Measurements from ENCODE around the gene CHD5.
"Not testable (repeated sequence)": the region's sequence is repeated elsewhere in the genome, so short reads cannot be mapped to it uniquely, and the experiment has no call there.

The CHD5 gene

DNA sequence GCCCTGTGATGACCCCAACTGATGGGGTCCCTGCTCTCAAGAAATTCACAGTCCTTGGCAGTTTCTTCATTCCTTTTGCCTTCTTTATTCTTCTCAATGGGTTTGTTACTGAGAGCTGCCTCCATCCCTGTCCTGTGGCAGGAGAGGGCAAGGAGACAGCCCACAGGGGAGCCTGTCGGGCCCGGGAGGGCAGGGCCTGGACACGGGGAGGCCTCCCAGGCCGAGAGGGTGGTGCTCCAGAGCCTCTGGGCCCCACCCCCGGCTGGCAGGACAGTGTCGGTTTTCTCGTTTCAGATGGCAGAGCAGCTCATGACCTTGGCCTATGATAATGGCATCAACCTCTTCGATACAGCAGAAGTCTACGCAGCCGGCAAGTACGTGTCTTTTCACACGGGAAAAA, 98.2 kb downstream of the CHD5 start:
- DNase-seq: no peak

- peak; percentile 4 for DNase-seq
These were observed 99.7 kb downstream of the CHD5 start for GRCh38 chr1:6080469-6080868.

DNA sequence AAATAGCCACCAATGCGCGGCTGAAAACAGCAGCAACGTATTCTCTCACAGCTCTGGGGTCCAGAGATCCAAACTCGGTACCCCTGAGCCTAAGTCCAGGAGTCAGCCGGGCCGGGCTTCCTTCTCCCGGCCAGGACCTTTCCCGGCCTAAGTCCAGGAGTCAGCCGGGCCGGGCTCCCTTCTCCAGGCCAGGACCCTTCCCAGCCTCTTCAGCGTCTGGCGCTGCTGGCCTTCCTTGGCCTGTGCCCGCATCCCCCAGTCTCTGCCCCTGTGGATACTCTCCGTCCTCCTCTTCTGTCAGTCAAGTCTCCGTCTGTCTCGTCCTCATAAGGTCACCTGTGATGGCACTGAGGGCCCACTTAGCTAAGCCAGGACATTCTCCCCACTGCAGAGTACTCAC, 102.2 kb downstream of the CHD5 start:
- no peak for DNase-seq

DNA sequence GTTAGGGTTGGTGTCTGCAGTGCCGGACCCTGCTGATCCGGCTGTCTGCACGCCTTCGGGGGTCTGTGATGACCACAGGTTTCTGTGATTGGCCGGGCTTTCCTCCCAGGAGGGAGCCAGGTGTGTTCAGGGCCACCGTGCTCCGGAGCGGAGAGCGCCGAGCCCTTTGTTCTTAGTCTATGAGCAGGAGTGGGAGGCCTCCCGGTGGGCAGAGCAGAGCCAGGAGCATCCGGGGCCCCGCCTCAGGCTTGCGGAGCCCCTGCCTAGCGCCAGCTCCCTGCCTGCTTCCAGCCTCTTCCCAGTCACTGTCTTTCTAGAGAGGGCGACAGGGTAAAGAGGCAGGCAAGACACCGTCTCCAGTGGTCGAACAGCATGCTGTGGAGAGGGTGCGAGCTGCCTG, 102.6 kb downstream of the CHD5 start:
- no peak for DNase-seq

GRCh38 chr1:6077061-6077460, 103.1 kb downstream of the CHD5 start:
- not testable (repeated sequence) for DNase-seq

DNA sequence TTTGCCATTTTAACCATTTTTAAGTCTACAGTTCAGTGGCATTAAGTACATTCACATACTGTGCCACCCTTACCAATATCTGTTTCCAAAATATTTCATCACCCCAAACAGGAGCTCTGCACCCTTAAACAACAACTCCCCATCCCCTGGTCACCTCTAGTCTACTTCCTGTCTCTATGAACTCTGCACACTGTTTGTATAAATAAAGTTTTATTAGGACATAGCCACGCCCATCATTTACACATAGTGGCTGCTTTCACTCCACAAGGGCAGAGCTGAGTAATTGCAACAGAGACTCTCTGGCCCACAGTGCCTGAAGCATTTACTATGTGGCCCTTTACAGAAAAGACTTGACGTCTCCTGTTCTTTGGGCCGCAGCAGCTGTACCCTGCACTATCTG, 104.4 kb downstream of the CHD5 start:
- no peak for DNase-seq

- no peak for DNase-seq
These were observed 105.8 kb downstream of the CHD5 start for GRCh38 chr1:6074192-6074901.

DNA sequence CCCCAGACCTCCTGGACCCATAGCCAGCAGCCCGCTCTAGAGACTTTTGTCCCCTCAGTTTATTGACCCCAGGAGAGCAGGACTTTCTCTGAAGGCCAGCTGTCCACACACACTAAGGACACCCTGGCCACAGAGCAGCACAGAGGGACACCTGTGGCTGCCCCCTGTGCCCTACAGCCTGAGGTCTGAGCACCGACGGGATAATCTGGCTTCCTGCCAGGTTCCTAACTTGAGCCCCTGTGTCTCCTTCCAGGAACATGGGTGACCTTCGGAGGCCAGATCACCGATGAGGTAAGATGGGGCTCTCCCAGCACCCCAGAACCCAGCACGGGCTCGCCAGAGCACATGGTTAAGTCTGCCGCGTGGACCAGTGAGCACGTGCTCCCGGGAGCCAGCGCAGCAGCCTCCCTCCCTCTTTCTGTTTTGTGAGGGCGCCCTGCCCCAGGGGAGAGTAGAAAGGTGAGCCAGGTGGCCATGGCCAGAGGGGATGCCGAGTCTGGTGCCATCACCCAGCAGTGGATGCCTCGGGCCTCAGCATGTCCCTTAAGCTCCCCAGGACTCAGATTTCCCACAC, 106.6 kb downstream of the CHD5 start:
- no peak for DNase-seq

- no peak for DNase-seq
These were observed 107.2 kb downstream of the CHD5 start for GRCh38 chr1:6072774-6073479.

- DNase-seq: no peak
These were observed 108.9 kb downstream of the CHD5 start for GRCh38 chr1:6071219-6071618.

DNA sequence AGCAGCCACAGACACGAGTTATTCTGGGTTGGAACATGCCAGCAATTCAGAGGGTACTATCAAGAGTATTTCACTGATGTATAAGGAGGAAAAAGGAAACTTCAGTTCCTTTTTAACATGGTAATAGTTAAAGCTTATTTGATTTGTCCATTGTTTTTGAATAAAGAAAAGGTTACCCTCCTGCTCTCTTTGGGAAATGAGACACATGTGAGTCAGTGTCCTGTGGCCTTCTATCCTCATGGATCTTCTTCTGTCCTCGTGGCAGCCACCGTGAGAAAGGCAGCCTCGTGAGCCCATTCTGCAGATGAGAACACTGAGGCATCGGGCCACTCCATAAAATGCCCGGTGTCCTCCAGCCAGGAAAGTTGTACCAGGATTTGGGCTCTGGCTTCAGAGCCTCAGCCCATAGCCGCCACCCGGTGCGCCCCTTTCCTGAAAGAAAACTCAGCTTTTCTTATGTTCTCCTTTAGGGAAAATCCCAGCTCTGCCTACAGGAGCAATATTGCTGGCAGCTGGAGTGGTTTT, 109.6 kb downstream of the CHD5 start:
- no peak for DNase-seq

DNA sequence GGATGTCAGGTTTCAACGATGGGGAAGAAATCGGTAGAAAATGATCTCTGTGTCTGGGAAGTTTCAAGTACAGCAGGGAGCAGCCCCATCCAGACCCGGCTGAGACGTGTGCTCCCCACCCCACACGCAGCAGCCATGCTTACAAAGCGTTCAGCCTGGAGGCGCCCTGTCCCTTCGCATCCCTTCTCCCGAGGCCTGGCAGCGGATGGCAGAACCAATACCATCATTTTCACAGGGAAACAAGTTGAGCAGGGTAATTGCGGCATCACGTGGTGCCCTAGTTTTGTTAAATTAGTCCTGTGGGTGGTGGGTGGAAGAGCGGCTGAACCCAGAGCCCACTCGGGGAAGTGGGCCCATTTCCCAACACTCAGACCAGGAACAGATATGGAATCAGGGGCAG, 110.5 kb downstream of the CHD5 start:
- no peak for DNase-seq

GRCh38 chr1:6068932-6069331, 111.2 kb downstream of the CHD5 start:
- no peak for DNase-seq

DNA sequence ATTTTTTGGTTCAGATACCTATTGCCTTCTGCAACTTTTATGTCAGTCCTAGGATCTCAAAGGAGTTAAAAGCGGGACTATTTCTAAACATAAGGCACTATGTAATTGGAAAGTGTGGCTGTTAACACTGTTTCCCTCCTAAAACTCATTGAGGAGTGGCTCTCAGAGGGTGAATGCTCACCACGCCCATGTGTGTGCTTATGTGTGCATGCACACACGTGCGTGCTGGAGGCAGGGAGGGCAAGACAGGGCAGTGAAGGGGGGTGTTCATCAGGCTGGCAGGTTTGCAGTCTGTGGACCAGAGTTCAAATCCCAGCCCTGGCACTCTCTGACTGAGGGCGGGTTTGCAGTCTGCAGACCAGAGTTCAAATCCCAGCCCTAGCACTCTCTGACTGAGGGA, 112.0 kb downstream of the CHD5 start:
- DNase-seq: no peak

DNA sequence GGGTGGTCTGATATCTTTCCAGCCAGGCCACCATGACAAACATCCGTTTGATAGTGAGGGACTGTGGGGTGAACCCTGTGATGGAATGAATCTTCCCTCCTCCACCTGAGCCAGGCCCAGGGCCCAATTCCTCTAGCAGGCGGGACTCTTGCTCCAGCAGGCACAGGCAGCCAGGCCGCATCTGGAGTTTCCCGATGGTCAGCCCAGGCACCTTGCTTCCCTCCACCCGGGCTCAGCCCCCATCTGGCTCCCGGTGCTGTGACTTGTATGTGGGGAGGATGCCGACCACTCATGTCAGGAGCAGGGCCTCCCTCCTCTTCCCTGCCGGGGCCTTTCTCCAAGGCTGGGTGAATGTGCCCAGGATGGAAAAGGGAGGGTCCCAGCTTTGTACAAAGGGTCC, 113.4 kb downstream of the CHD5 start:
- no peak for DNase-seq

DNA sequence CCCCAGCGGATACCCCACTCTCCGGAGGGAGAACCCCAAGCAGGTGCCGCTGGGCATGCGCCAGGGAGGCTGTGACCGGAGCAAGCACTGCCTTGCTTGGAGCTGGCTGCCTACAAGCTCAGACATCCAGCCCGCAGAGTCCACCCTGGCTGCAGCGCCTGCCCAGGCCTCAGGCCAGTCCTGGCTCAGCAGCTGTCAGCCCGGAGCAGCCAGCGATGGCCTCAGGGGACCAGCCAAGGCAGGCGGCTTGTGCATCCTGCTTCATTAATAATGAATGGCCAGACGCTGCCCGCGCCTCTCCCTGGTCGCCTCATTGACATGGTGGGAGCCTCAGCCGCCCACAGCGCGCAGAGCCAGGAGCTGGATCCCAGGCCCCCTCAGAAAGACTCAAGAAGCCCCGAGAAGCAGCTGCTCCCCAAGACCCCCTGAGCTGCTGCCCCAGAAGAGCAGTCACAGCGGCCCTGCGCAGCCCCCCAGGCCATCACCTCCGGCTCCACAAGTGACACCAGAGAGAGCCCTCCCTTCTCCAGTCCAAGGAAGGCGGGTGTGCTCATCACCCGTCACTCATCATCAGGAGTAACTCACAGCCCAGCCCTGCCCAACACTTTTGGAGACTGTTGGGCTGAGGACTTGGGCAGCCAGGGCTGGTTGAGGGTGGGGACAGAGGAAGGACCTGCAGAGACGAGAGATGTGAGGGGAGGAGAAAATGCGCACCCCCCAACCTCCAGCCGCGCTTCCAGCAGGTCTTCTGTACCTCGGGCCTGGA, 114.8 kb downstream of the CHD5 start:
- DNase-seq: no peak

GRCh38 chr1:6063532-6064053, 116.5 kb downstream of the CHD5 start:
- not testable (repeated sequence) for DNase-seq

GRCh38 chr1:6062670-6063069, 117.5 kb downstream of the CHD5 start:
- DNase-seq: no peak

DNA sequence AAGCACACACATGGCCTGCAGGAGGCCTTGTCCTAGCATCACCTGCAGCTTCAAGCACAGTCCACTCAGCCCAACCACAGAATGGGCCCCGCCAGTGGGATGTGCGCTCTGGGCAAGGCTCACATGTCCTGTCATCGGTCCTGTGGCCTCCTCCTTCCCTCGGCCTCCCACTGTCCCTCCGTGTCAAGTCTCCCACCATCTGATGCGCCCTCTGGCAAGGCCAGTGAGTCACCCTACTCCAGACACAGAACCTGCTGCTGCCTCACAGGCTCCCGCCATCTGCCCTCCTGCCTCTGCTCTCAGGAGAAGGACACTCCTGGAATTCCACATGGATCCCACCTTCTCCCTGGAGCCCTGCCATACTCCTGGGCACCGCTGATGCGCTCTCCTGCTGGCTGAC, 120.3 kb downstream of the CHD5 start:
- DNase-seq: no peak

DNA sequence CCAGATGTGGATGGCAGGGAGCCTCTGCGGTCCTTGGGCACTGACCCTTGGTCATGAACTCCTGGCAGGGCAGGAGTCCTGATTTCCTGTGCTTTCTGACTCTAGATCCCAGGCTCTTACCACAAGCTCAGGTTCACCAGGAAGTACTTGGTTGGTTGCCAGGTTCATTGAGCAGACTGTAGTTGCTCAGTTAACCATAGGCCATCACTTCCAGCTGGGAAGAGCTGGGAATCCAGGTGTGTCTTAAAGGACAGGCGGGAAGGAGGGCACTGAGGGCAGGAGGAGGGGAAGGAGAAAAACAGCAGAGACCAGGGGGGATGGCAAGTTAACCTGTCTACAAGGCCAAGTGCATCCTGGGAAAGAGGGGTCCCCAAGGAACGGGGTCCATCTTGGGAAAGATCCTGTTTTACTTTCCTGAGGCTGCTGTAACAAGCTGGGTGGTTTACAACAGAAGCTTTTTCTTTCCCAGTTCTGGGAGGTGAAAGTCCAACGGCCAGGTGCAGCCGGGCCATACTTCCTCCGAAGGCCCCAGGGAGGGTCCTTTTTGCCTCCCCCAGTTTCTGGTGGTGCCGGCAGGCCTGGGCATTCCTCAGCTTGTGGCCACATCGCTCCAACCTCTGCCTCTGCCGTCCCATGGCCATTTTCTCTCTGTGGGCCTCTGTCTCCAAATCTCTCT, 122.8 kb downstream of the CHD5 start:
- DNase-seq: no peak

DNA sequence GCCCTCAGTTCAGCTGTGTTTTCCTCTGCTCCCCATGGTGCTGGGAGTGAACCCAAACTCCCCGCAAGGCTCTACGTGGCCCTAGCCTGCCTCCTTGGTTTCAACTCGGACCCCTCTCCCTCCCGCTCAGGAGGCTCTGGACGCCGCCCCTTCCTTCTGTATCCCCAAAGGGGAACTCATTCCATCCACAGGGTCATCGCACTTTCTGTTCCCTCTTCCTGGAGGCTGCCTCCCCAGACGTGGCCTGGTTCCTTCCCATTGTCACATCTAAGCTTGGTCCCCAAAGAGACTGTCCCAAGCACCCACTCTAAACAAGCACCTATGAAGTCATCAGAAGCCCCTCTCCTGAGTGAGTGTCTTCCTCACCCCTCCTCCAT, 123.6 kb downstream of the CHD5 start:
- DNase-seq: no peak

- no peak for DNase-seq
These were observed 125.5 kb downstream of the CHD5 start for GRCh38 chr1:6054596-6054995.

Data from fibroblast of skin of scalp (primary cell).